CD4-positive, alpha-beta T cell treated with Interleukin-10 for 1 hour (primary cell): ENCODE measurements around the gene SMARCAL1.

Source experiments
- DNase-seq: peaks from one replicate; pipeline ENCODE4 v3.0.0-alpha.2; 2020

Gene SMARCAL1

DNA sequence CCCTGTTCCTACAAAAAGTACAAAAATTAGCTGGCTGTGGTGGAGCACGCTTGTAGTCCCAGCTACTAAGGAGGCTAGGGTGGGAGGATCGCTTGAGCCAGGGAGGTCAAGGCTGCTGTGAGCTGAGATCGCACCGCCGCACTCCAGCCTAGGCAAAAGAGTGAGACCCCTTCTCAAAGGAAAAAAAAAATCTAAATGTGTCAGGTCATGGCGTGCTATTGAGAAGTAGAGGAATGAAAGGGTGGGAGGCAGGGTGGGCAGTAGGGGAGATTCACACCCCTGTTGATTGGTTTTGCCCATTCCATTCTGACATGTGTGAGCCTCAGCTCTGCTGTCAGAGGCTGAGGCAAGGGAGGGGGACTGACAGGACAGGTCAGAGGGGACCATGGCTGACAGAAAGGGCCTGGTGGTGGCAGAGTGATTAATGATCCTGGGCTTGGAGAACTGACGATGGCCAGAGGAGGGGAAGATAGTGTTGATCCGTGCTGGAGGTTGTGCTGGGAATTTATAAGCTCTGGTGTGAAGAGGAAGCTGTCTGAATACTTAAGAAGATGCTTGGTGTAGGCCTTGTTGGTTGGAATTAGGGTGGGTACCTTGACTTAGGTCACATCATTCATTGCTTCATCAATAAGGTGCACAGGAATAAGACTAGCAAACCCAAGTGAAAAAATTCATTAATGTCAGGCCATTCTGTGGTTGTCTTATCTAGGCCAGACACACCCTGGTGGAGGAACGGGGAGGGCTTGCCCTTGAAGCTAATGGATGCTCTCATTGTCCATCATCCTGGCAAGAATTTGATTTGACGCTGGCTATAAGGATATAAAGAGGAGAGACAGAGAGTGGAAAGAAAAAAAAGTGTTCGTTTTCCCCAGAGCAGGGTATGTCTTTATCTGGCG lies 19.1 kb upstream of the SMARCAL1 start:
- DNase-seq = no peak

DNA sequence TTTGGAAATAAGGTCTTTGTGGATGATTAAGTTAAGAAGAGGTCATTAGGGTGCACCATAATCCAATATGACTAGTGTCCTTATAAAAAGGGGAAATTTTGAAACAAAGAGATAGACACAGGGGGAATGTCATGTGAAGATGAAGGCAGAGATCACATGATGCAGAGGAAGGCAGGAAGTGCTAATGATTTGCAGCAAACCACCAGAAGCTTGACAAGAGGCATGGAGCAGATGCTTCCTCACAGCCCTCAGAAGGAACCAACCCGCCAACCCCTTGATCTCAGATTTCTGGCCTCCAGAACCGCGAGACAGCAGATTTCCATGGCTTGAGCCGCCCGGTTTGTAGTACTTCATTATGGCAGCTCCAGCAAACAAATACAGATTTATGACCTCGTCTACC lies 17.4 kb upstream of the SMARCAL1 start:
- DNase-seq = no peak

DNA sequence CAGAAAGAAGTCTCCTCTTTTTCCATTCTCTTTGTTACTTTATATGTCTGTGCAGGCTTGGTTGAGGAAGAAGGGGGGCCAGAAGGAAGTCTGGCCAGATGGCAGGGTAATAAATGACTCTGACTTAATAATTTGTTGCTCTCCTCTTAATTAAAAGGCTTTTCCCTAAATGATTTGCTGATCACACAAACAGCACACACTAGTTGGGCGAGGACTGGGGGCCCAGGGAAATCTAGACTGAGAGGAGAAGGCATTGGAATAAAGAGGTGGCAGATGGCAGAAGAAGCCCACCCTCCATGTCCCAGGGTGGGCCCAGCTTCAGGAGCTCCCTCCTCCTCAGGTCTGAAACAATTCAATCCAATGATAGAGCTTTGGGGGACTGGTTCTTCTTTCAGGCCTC lies 12.7 kb upstream of the SMARCAL1 start:
- no peak for DNase-seq

DNA sequence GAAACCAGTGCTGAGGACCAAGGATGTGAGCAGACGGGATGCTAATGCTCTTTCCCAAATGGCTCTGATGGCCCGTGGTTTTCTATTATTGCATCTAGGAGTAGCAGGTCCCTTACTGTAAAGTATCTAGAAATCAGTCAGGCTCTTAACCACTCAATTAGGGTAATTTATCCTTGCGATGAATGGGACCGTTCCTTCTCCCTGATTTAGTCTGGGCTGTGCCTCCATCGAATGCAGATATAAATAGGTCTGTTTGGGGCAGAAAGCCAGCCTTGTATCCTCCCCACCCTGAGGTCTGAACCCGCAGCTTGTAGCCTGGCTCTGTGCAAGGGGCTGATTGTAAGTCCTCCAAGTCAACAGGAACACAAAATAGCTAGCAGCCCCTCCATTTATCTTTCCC lies 9.5 kb upstream of the SMARCAL1 start:
- no peak for DNase-seq

DNA sequence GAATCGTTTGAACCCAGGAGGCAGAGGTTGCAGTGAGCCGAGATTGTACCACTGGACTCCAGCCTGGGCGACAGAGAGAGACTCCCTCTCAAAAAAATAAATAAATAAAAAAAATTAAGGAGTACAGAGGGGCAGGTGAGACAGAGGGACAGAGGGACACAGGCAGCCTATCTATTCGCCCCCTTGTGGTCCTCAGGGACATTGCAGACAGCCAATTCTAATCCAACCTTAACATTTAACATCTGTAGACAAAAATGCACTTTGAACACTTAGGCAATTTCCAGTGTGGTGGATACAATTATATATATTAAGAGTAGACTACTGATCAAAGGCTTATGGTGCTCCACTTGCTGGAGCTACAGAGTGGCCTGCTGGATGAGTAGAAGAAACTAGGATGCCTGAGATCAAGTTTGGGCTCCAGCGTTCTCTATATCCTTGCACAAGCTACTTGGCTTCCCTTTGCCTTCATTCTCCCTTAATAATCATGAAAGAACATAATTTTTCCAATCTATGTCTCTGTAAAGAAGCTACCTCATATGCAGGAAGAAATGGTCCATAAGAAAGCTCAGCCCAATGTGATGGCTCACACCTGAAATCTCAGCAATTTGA lies 8.2 kb upstream of the SMARCAL1 start:
- peak; percentile 63 for DNase-seq

DNA sequence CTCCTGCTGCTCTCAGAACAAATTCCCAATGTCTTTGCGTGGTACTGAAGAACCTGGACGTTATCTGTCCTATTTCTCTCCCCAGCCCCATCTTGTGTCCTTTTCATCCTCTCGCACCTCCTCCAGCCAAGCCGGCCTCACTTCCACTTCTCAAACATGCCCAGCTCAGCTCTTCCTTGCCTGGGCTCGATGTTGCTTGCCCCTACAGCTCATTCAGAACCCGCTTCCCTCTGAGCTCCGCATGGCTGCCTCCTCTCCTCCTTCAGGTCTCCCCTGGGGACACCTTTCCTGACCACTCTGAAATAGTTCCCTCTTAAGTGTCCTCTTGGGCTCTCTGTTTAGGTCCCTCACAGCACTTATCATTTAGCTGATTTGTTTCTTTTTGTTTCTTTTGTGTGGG lies 6.7 kb upstream of the SMARCAL1 start:
- no peak for DNase-seq

DNA sequence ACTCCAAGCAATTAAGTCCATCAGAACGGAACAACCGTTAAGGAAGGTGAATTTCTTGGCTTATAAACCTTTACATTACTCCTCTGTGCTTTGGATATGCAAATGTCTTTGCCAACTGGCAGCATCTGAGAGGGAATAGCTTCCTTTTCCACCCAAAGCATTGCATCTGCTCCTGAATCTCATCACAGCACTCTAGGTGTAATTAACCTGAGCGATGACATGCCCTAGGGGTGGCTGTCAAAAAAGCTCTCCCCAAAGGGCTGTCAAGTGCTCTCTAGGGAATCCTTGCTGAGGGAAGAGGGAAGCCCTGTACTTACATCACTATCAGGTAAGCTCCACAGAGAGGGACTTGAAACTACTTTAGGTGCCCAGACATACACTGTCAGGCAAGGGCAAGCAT lies 5.5 kb upstream of the SMARCAL1 start:
- DNase-seq = no peak

DNA sequence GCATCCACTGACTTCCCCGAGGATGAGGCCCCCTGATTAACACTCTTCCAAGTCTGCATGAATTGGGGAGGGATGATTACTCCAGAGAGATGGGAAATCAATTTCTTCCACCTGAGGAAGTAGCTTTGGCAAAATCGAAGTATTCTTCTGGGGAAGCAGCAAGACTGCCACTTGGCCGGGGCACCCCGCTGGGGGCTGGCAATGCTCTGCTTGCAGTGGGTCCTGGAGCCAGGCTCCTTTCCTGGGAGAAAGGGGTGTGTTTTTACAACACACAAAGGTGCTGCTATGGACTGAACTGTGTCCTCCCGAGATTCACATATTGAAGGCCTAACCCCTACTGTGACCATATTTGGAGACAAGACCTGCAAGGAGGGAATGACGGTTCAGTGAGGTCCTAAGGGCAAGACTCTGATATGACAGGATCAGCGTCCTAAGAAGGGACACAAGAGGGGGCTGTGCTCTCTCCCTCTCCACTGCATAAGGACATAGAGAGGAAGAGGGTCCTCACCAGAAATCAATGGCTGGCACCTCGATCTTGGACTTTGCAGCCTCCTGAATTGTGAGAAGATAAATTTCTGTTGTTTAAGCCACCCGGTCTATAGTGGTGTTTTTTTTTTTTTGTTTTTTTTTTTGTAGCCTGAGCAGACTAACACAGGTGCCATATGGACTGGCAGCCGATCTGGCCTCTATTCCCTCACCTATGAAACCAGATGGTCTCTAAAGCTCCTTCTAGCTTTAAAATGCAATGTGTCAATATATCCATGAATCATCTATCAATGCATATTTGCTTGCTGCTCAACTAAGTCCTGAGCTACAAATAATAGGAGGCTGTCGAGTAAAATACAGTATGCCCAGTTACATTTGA lies 3.6 kb upstream of the SMARCAL1 start:
- no peak for DNase-seq

DNA sequence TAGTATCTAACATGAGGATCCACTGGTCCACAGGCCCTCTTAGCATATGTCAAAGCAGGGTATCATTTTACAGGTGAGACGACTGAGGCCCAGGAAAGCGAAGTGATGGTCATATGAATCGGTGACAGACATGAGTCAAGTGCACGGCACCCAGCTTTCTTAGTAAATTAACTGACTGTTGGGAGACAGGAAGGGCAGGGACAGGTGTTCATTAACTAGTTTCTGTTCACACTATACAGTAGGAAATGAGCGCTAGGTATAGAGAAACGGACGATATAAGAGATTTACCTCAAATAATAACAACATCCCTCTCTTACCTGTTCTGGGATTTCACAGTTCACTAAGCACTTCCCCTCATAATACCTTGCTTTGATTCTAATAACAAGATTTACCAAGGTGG lies 1.7 kb upstream of the SMARCAL1 start:
- no peak for DNase-seq

DNA sequence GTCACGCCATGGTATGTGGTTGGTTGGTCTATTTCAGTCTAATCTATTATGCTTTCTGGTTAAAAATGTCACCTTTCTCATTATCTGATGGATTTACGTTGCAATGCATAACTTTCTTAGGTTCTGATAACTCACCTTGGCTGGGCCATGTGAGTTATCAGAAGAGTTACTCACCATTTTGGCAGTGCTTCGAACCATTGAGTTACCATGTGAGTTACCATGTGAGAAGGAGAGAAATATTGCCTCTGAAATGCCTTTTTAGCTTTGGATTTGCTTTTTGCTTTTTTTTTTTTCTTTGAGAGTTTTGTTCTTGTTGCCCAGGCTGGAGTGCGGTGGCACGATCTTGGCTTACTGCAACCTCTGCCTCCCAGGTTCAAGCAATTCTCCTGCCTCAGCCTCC lies 1.6 kb downstream of the SMARCAL1 start:
- DNase-seq = no peak

DNA sequence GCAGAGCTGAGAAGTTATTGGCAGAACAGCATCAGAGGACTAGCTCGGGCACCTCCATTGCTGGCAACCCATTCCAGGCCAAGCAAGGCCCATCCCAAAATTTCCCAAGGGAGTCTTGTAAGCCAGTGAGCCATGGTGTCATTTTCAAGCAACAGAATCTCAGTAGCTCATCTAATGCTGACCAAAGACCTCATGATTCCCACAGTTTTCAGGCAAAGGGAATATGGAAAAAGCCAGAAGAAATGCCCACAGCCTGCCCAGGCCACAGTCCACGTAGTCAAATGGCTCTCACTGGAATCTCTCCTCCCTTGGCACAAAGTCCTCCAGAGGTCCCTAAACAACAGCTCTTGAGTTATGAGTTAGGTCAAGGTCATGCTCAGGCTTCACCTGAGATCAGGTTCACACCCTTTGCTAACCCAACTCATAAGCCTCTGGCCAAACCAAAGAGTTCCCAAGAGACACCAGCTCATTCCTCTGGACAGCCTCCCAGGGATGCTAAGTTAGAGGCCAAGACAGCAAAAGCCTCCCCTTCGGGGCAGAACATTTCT lies 2.6 kb downstream of the SMARCAL1 start:
- no peak for DNase-seq

DNA sequence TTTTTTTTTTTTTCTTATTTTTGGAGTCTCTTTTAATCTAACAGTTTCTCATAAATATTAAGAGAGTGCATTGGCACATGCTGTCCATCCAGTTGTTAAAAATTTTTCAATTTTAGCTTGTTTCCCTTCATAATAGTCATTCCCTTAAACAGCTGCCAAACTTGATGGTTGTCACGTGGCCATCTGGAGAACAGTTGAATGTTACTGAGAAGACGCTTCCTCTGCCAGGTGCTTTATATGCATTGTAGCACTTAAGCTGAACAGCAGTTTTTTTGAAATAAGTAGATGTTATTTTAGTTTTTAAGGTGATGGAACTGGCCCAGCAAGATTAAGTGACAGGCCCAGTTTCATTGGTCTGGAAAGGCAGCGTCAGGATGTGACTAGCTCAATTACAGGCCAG lies 3.3 kb downstream of the SMARCAL1 start:
- no peak for DNase-seq

DNA sequence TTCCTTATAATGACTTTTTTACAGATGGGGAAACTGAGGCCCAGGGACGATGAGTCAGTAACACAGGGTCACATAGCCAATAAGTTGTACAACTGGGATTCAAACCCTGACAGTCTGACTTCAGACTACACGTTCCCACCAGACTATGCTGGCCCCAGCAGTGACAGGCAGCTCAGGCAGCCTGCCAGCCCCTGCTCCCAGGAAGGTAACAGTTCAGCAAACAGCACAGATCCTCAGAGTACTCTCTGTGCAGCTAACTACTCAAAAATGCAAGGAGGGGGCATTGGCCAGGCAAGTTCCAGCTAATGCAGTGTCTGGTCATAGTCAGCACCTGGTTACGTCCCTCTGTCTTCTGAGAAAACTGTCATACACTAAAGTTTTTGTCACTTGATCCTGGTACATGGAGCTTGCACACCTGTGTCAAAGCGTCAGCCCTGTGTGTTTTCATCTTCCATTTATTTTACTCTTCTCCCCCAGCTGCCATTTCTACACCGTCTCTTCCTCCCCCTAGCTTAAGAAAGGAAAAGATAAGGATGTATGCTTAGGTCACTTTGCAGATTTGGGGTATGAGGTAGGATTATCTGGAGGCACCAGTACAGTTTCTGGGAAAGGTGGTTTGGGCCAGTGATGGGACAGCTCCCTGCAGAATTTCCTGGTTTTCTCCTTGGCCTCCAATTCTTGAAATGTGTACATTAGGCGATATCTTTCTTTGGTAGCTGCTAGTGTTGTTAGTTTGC lies 4.5 kb downstream of the SMARCAL1 start:
- no peak for DNase-seq

DNA sequence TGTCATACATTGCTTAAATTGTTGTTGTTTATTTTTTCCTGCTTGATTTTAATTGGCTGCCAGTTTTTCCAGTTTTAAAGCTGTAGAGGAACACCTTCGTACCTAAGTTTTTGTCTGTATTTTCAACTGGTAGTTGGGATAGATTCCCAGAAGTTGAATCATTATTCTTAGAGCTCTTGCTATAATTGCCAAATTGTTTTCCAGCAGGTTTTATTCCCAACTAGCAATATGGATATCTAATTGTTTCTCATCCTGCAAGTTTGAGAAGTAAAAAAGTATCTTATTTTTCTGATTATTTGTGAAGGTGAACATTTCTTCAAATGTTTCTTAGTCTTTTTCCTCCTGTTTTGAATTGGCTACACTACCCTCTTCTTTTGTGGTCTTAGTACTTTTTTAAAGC lies 6.7 kb downstream of the SMARCAL1 start:
- no peak for DNase-seq

DNA sequence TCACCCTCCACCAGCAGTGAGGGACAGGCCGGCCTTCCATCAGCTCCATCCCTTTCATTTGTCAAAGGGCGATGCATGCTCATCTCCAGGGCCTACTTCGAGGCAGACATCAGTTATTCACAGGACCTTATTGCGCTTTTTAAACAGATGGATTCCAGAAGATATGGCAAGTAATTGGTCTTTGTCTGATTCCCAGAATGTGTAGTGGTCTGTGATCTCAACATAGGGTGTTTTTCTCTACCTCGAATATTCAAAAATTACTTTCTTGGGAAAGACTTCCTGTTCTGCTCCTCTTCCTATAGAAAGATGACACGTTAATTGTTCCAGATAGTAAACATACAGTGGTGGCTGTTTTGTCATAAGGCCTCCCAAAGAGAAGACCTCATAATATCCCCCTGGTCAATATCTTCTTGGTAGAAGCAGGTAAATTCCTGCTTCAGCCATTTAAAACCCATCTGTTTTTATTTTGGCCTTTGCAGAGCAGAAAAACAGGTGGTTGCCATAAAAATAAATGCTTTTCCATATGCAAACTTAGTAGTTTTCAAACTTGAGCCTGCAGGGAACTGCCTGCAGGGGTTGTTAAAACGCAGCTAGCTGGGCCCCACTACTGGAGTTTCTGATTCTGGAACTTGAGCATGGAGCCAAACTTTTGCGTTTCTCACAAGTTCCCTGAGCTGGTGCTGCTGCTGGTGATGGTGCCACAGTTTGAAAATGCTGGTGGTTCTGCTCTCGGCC lies 8.2 kb downstream of the SMARCAL1 start:
- no peak for DNase-seq

DNA sequence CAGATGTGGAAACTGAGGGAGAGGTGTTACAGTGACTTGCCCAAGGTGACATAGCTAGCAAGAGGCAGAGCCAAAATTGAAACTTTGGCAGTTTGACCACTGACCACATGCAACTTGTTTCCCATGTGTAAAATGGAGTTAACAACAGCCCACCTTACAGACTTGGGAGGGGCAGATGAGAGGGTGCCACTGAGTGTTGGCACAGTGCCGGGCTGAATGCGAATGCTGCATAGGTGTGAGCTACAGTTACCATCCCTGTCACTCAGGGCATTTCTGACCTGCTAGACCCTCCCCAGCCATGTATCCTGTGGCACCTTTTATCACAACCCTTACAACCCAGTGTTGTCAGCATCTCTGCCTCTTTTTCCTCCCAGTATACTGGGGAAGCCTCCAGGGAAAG lies 10.8 kb downstream of the SMARCAL1 start:
- DNase-seq = no peak

DNA sequence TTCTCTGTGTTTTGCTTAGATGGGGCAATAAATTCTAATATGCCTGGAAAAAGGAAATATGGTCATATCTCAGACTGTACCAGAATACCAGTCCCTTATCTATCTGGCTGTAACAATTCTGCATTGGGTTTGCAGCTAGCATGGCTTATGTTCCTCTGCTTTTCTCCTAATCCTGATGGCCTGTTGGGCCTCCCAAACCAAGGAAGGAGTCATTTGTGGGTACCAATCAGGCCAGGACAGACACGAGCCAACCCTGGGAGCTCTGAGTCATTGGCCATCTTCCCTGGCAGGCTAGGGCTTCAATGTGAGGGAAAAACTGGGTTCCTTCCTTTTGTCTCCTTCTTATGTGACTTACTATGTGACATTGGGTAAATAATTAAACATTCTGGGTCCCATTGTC lies 12.0 kb downstream of the SMARCAL1 start:
- DNase-seq = no peak

DNA sequence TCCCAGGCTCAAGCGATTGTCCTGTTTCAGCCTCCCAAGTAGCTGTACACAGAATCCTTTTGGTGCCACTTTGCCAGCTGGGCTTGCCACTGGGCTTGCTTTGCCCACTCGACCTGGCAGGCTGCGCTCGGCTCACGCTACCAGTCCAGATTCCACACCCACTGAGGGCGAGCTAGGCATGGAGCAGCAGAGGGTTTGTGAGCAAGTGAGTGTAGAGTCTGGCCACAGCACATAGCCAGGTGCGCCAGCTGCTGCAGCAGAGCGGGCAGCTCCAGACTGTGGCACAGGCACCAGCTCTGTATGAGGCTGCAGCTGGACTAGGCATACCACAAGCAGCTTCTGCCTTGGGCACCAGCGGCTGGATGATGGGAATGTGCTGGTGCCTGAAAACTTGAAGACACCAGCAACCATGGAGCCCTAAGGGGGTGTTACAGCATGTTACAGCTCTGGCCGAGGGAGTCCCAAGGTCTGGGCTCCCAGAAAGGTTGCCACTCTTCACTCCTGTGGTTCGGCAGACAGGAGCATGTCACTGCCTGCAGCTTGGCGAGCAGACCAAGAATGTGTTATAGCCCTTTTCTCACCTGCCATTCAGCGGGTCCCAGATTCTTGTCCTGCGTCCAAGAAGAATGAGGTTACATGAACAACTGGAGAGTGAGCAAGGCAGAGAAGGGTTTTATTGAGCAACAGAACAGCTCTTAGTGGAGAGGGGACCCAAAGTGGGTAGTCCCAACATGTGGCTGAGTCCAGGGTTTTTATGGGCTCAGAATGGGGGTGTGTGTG lies 12.9 kb downstream of the SMARCAL1 start:
- no peak for DNase-seq

DNA sequence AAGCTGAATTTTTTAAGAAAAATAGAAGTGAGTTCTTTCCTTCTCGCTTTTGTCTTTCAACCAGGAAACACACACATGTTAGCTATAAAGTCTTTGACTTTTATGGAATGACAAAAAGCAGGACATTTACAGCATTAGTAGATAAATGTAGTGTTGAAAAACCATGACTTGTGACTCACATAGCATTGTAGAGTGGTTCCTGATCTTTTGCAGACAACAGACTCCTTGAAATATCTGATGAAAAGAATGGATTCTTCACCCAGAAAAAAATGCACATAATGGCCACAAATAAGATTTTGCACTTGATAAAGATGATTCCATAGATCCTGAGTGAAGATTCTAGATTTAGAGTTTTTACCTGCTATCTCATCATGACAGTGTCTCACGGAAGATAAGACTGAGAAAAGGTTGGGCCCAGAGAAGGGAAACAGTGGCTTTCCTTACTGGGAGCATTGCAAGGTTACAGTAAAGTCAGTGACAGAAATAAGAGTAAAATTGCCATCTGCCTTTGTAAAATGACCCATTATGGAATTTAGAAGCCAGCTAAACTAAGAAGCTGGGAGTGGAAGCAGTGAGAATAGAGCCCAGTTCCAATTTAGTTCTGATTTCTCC lies 14.0 kb downstream of the SMARCAL1 start:
- DNase-seq = no peak

DNA sequence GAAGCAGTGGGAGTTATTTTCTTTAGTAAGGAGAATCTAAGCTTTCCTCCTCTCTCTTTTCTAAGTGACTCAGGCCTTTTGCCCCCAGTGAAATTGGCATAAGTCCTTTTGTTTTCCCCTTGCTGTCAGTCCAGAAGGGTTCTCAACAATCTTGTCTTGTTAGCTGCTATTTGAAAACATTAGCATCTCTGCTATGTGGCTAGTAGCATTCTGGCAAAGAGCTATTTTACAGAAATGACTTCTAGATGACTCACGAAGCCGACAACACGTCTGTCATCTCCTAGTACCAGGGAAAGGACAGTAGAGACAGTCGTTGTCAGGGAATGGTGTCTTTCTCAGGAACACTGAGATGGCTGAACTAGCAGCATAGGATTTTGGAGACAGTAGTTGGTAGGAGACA lies 14.7 kb downstream of the SMARCAL1 start:
- no peak for DNase-seq
